ENCODE data around the gene ACVR1B.

The ACVR1B gene

DNA sequence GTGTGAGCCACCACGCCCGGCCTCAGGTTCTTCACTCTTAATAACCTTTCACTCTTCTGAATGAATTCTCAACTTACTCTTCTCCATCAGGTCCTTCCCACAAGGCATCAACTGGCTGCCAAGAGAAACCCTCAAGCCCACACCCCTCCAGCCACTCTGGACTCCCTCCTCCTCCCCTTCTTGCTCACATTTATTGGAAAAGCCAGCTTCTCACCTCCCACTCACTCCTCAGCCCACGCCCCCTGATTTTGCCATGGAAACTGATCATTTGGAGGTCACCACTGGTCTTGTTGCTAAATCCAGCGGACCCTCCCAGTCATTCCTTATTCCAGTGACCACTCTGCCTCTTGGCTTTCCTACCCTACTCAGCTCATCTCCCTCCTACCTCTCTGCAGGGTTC lies 17.4 kb upstream of the ACVR1B start:
- H3K36me3 ChIP-seq (ENCODE audit: control insufficient read depth, insufficient read depth, low read length, severe bottlenecking): no peaks in the 10 kb centered on the region
- H3K4me3 ChIP-seq (ENCODE audit: low read length): no peak overlapping the region
- no peak for DNase-seq (ENCODE audit: low read depth)

GRCh38 chr12:51937926-51938325 lies 13.6 kb upstream of the ACVR1B start:
- Histone ChIP-seq H3K36me3 (ENCODE audit: control insufficient read depth, insufficient read depth, low read length, severe bottlenecking) (no peaks in the 10 kb centered on the region), H3K9ac (ENCODE audit: low read length) (no peak overlapping the region), H3K4me3 (ENCODE audit: low read length) (no peak overlapping the region), H3K4me1 (ENCODE audit: control insufficient read depth, insufficient read depth, low read length) (peaks cover 8% of the 10 kb centered on the region), H3K9me3 (ENCODE audit: control insufficient read depth, low read length) (no peaks in the 10 kb centered on the region), H3K27me3 (replicated peaks; ENCODE audit: control insufficient read depth, insufficient read depth, low read length) (no peaks in the 10 kb centered on the region)
- DNase-seq (ENCODE audit: low read depth): no peak

More for the DNA sequence above, 17.4 kb upstream of the ACVR1B start:
- Histone ChIP-seq H3K9me3 (ENCODE audit: control insufficient read depth, low read length) (no peaks in the 10 kb centered on the region), H3K9ac (ENCODE audit: low read length) (no peak overlapping the region), H3K4me1 (ENCODE audit: control insufficient read depth, insufficient read depth, low read length) (no peaks in the 10 kb centered on the region), H3K27me3 (replicated peaks; ENCODE audit: control insufficient read depth, insufficient read depth, low read length) (no peaks in the 10 kb centered on the region)

DNA sequence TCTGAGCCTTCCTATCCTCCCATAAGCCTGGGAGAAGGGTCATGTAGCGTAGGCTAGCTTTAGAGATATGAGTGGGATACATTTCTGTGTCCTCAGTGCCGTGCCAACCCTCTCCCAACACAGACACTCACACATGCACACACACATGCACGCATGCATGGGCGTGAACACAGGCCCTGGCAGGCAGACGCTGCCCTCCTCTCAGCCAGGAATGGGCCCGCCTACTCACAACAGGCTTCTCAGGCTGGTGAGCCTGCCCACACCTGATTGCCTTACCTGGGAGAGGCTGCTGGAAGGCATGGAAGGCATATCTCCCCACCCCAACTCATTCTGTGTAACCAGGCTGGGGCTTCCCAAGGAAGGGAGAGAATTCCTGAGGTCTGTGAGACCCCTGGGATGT lies 12.8 kb upstream of the ACVR1B start:
- DNase-seq (ENCODE audit: low read depth): no peak
- no peaks in the 10 kb centered on the region for H3K36me3 ChIP-seq (ENCODE audit: control insufficient read depth, insufficient read depth, low read length, severe bottlenecking)
- no peak overlapping the region for H3K9ac ChIP-seq (ENCODE audit: low read length)
- peaks cover 8% of the 10 kb centered on the region for H3K9me3 ChIP-seq (ENCODE audit: control insufficient read depth, low read length)
- H3K4me1 ChIP-seq (ENCODE audit: control insufficient read depth, insufficient read depth, low read length): peaks cover 8% of the 10 kb centered on the region
- no peak overlapping the region for H3K4me3 ChIP-seq (ENCODE audit: low read length)
- no peaks in the 10 kb centered on the region for H3K27me3 ChIP-seq (replicated peaks; ENCODE audit: control insufficient read depth, insufficient read depth, low read length)

- peaks cover 8% of the 10 kb centered on the region for H3K4me1 ChIP-seq (ENCODE audit: control insufficient read depth, insufficient read depth, low read length)
- H3K27me3 ChIP-seq (replicated peaks; ENCODE audit: control insufficient read depth, insufficient read depth, low read length): no peaks in the 10 kb centered on the region
- H3K36me3 ChIP-seq (ENCODE audit: control insufficient read depth, insufficient read depth, low read length, severe bottlenecking): no peaks in the 10 kb centered on the region
- H3K4me3 ChIP-seq (ENCODE audit: low read length): no peak overlapping the region
- H3K9ac ChIP-seq (ENCODE audit: low read length): no peak overlapping the region
- peak; percentile 60 for DNase-seq (ENCODE audit: low read depth)
- H3K9me3 ChIP-seq (ENCODE audit: control insufficient read depth, low read length): peaks cover 26% of the 10 kb centered on the region
Measured at GRCh38 chr12:51941011-51941581, 10.4 kb upstream of the ACVR1B start.

DNA sequence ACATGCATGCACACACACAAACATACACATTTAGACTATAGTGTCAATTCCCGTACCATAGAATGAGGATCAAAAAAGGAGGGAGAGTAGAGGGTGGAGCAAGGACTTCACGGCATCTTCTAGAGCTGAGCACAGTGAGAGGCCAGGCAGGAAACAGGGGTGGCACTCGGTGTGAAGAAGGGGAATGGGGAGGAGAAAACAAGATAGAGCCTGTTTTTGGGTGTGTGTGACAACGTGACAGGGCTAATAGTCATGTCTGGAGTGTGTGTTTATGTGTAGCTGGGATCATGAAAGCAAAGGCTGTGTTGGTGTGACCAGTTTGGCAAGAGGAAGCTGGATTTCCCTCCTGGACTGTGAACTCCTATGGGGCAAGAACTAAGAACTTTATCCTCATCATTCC lies 9.9 kb upstream of the ACVR1B start:
- H3K27me3 ChIP-seq (replicated peaks; ENCODE audit: control insufficient read depth, insufficient read depth, low read length): no peaks in the 10 kb centered on the region
- H3K36me3 ChIP-seq (ENCODE audit: control insufficient read depth, insufficient read depth, low read length, severe bottlenecking): no peaks in the 10 kb centered on the region
- DNase-seq (ENCODE audit: low read depth): no peak
- no peak overlapping the region for H3K9ac ChIP-seq (ENCODE audit: low read length)
- peaks cover 8% of the 10 kb centered on the region for H3K4me1 ChIP-seq (ENCODE audit: control insufficient read depth, insufficient read depth, low read length)
- no peak overlapping the region for H3K4me3 ChIP-seq (ENCODE audit: low read length)
- H3K9me3 ChIP-seq (ENCODE audit: control insufficient read depth, low read length): peaks cover 26% of the 10 kb centered on the region

GRCh38 chr12:51942056-51942455 lies 9.4 kb upstream of the ACVR1B start:
- Histone ChIP-seq H3K36me3 (ENCODE audit: control insufficient read depth, insufficient read depth, low read length, severe bottlenecking) (no peaks in the 10 kb centered on the region), H3K4me3 (ENCODE audit: low read length) (no peak overlapping the region), H3K9ac (ENCODE audit: low read length) (no peak overlapping the region), H3K4me1 (ENCODE audit: control insufficient read depth, insufficient read depth, low read length) (peaks cover 8% of the 10 kb centered on the region), H3K9me3 (ENCODE audit: control insufficient read depth, low read length) (peaks cover 26% of the 10 kb centered on the region), H3K27me3 (replicated peaks; ENCODE audit: control insufficient read depth, insufficient read depth, low read length) (no peaks in the 10 kb centered on the region)
- no peak for DNase-seq (ENCODE audit: low read depth)

- DNase-seq (ENCODE audit: low read depth): no peak
- Histone ChIP-seq H3K9me3 (ENCODE audit: control insufficient read depth, low read length) (peaks cover 26% of the 10 kb centered on the region), H3K4me3 (ENCODE audit: low read length) (no peak overlapping the region), H3K27me3 (replicated peaks; ENCODE audit: control insufficient read depth, insufficient read depth, low read length) (no peaks in the 10 kb centered on the region), H3K36me3 (ENCODE audit: control insufficient read depth, insufficient read depth, low read length, severe bottlenecking) (no peaks in the 10 kb centered on the region), H3K9ac (ENCODE audit: low read length) (no peak overlapping the region), H3K4me1 (ENCODE audit: control insufficient read depth, insufficient read depth, low read length) (peaks cover 8% of the 10 kb centered on the region)
Measured at GRCh38 chr12:51942501-51943000, 8.9 kb upstream of the ACVR1B start.

DNA sequence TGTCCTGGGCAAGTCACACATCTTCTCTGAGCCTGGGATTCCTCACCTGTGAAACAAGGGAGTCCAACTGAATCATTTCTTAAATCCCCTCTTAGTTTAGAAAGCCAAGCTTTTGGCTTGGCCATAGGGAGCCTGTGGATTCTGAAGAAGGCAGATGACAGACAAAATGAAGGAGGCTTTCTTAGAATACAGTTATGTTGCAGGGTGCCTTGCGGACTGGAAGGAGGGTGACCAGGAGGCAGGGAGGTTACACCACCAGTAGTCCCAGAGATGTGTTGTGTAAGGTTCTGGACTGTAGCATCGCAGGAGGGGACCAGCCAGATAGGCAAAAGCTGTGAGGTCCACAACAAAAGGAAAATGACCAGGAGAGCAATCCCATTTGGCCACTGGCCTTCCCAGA lies 8.2 kb upstream of the ACVR1B start:
- H3K9ac ChIP-seq (ENCODE audit: low read length): no peak overlapping the region
- no peaks in the 10 kb centered on the region for H3K36me3 ChIP-seq (ENCODE audit: control insufficient read depth, insufficient read depth, low read length, severe bottlenecking)
- no peak for DNase-seq (ENCODE audit: low read depth)
- H3K4me3 ChIP-seq (ENCODE audit: low read length): no peak overlapping the region
- H3K27me3 ChIP-seq (replicated peaks; ENCODE audit: control insufficient read depth, insufficient read depth, low read length): no peaks in the 10 kb centered on the region
- H3K4me1 ChIP-seq (ENCODE audit: control insufficient read depth, insufficient read depth, low read length): peaks cover 8% of the 10 kb centered on the region
- peaks cover 26% of the 10 kb centered on the region for H3K9me3 ChIP-seq (ENCODE audit: control insufficient read depth, low read length)

- H3K27me3 ChIP-seq (replicated peaks; ENCODE audit: control insufficient read depth, insufficient read depth, low read length): no peaks in the 10 kb centered on the region
- no peak overlapping the region for H3K9ac ChIP-seq (ENCODE audit: low read length)
- H3K4me3 ChIP-seq (ENCODE audit: low read length): peak overlapping the region; percentile 31
- no peaks in the 10 kb centered on the region for H3K36me3 ChIP-seq (ENCODE audit: control insufficient read depth, insufficient read depth, low read length, severe bottlenecking)
- peaks cover 26% of the 10 kb centered on the region for H3K9me3 ChIP-seq (ENCODE audit: control insufficient read depth, low read length)
- no peak for DNase-seq (ENCODE audit: low read depth)
- H3K4me1 ChIP-seq (ENCODE audit: control insufficient read depth, insufficient read depth, low read length): peaks cover 8% of the 10 kb centered on the region
Measured at GRCh38 chr12:51944608-51945233, 6.8 kb upstream of the ACVR1B start.

DNA sequence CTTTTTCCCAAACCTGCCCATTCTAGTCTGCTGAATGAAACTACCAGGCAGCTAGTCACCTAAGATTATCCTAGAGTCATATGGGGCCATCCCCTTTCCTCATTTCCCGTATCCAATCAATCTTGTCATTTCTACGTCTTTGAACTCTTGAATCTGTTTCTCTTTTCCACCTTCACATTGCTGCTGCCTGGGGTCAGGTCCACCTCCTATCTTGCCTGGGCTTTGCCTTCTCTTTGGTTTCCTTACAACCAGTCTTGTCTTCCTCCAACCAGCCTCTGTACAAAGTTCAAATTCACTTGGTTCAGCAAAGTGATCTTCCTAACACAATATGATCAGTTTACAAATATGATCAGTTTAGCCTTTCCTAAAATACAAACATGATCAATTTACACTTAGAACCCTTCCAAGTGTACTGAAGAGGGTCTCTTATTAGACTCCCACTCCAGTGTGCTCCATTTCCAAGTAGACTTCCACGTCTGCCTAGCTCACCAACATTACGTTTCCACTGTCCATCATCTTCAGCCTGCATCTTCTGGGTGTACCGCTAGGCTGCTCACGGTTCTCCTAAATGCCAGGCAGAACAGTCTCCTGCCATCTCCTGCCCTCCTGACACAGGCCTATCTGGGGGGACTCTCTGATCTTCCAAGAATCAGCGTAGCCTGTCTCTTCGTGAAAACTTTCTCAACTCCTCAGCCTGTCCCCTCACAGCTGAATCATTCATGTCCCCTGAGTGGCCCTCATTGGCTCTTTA lies 4.1 kb upstream of the ACVR1B start:
- Histone ChIP-seq H3K4me3 (ENCODE audit: low read length) (no peak overlapping the region), H3K9me3 (ENCODE audit: control insufficient read depth, low read length) (peaks cover 26% of the 10 kb centered on the region), H3K36me3 (ENCODE audit: control insufficient read depth, insufficient read depth, low read length, severe bottlenecking) (no peaks in the 10 kb centered on the region), H3K27me3 (replicated peaks; ENCODE audit: control insufficient read depth, insufficient read depth, low read length) (no peaks in the 10 kb centered on the region), H3K9ac (ENCODE audit: low read length) (no peak overlapping the region), H3K4me1 (ENCODE audit: control insufficient read depth, insufficient read depth, low read length) (no peaks in the 10 kb centered on the region)
- DNase-seq (ENCODE audit: low read depth): no peak

GRCh38 chr12:51948066-51948465 lies 3.4 kb upstream of the ACVR1B start:
- Histone ChIP-seq H3K4me3 (ENCODE audit: low read length) (no peak overlapping the region), H3K27me3 (replicated peaks; ENCODE audit: control insufficient read depth, insufficient read depth, low read length) (no peaks in the 10 kb centered on the region)
- no peak for DNase-seq (ENCODE audit: low read depth)

More at GRCh38 chr12:51948066-51948465, 3.4 kb upstream of the ACVR1B start:
- peaks cover 25% of the 10 kb centered on the region for H3K9me3 ChIP-seq (ENCODE audit: control insufficient read depth, low read length)
- no peaks in the 10 kb centered on the region for H3K36me3 ChIP-seq (ENCODE audit: control insufficient read depth, insufficient read depth, low read length, severe bottlenecking)
- H3K9ac ChIP-seq (ENCODE audit: low read length): no peak overlapping the region
- H3K4me1 ChIP-seq (ENCODE audit: control insufficient read depth, insufficient read depth, low read length): peaks cover 3% of the 10 kb centered on the region

All from adipocyte (in vitro differentiated cells).